Spleen (tissue), 7 donors: ENCODE results near the gene ADAM15.

Experiments used
- CTCF ChIP-seq, 11 experiments: fragments of 200-600 bp in 7 of 11; fragments of 450-650 bp in 4 of 11; sonication (generic) in 4 of 11; IDR thresholded peaks in 8 of 11; conservative IDR thresholded peaks in 3 of 11; 1 replicate in 7 of 11; 2 replicates in 4 of 11; pipeline versions ENCODE4 v1.4.0 to v1.8.0; 2016 to 2021; ENCODE audit warnings: antibody characterized with exemption in 11 of 11, inconsistent platforms in 4 of 11, mild to moderate bottlenecking in 1 of 11
- POLR2A ChIP-seq, 3 donors: fragments of 450-650 bp; IDR thresholded peaks; one replicate each; pipeline ENCODE4 v1.5.1; 2017; ENCODE audit warnings: antibody characterized with exemption in 3 of 3, mild to moderate bottlenecking in 1 of 3
- POLR2AphosphoS5 ChIP-seq, 3 donors: sonication (generic); formaldehyde crosslinking; IDR thresholded peaks; one replicate each; pipeline ENCODE4 v1.5.1; 2017; ENCODE audit warnings: antibody characterized with exemption in 3 of 3
- donor health status: DM: no; HTN: no; CAD: no; lungs with moderate emphysema.
- donor health status: DM: no; HTN: no; CAD: no.
- donor health status: DM: no; HTN: no; CAD: no.

- TF ChIP-seq CTCF (IDR thresholded peaks at IDR 0.05 in 8 of 11, conservative IDR thresholded peaks at IDR 0.05 in 3 of 11), result no peak
- no peak for TF ChIP-seq POLR2A (IDR thresholded peaks at IDR 0.05)
- TF ChIP-seq POLR2AphosphoS5 (IDR thresholded peaks at IDR 0.05), result no peak
Observed at GRCh38 chr1:155006601-155007101, 44.5 kb upstream of the ADAM15 start.
